GM23248 (cell line): ENCODE data around the gene SGTB.

Source experiments
- EZH2 ChIP-seq: fragments of 200-600 bp; sonication (generic); IDR thresholded peaks from 2 replicates; pipeline ENCODE4 v1.6.1; 2018; ENCODE audit warnings: antibody characterized with exemption, mild to moderate bottlenecking; ENCODE audit not compliant: insufficient read depth, poor library complexity, severe bottlenecking
- EZH2phosphoT487 ChIP-seq: fragments of 200-600 bp; sonication (generic); IDR thresholded peaks from 2 replicates; pipeline ENCODE4 v1.6.1; 2018; ENCODE audit warnings: antibody characterized with exemption, moderate library complexity, mild to moderate bottlenecking, low read depth; ENCODE audit not compliant: insufficient read depth

GRCh38 chr5:65727491-65728156 is 5.7 kb upstream of the SGTB start:
- TF ChIP-seq EZH2 (no peak), EZH2phosphoT487 (no peak)
